CD4-positive, alpha-beta T cell (primary cell): ENCODE data around the gene EDAR. TPM values are rescaled to one million over a fixed set of nuclear protein-coding genes. Genes with fewer than 3 reads are reported as not detected.

ENCODE experiments used
- ATAC-seq: fragments of 200-7000 bp; cut with Tn5 transposase; one replicate; pipeline ENCODE4 v1.10.0; 2022; ENCODE audit warnings: mild to moderate bottlenecking; ENCODE audit not compliant: poor library complexity
- CTCF ChIA-PET: fragments of 350-600 bp; sonication (Branson Sonifier 250); formaldehyde crosslinking; loops from one replicate; lab custom pipeline; 2021; ENCODE audit warnings: antibody characterized with exemption, inconsistent platforms; lab: Charles Lee
- POLR2A ChIA-PET: fragments of 350-600 bp; sonication (Branson Sonifier 250); formaldehyde crosslinking; loops from one replicate; lab custom pipeline; 2021; ENCODE audit warnings: antibody characterized with exemption, inconsistent platforms; lab: Charles Lee
- DNase-seq, 14 experiments: peaks; one replicate each; pipeline ENCODE4 v3.0.0-alpha.2; 2013 to 2020; ENCODE audit warnings: mixed read lengths in 2 of 14
- H3K27ac ChIP-seq, 2 donors: one replicate each; pipeline versions ENCODE4 v1.5.1 to v1.7.0; 2013; ENCODE audit warnings: low read length in 2 of 2, low read depth in 1 of 2, mild to moderate bottlenecking in 1 of 2
- H3K27me3 ChIP-seq, 2 experiments: 1 replicate in 1 of 2; 2 replicates in 1 of 2; pipeline versions ENCODE4 v1.6.1 to v1.7.0; 2013; ENCODE audit warnings: low read length in 2 of 2, control low read depth in 1 of 2, mild to moderate bottlenecking in 1 of 2, moderate library complexity in 1 of 2; ENCODE audit not compliant: insufficient read depth in 2 of 2, control insufficient read depth in 1 of 2
- H3K36me3 ChIP-seq: one replicate; pipeline ENCODE4 v1.6.1; 2013; ENCODE audit warnings: low read length, control low read depth; ENCODE audit not compliant: insufficient read depth
- H3K4me1 ChIP-seq: one replicate; pipeline ENCODE4 v1.6.1; 2013; ENCODE audit warnings: low read length, control low read depth; ENCODE audit not compliant: insufficient read depth
- H3K4me3 ChIP-seq: one replicate; pipeline ENCODE4 v1.5.1; 2013; ENCODE audit warnings: mild to moderate bottlenecking, low read length, moderate library complexity
- H3K9me3 ChIP-seq, 2 experiments: 1 replicate in 1 of 2; 2 replicates in 1 of 2; pipeline versions ENCODE4 v1.6.1 to v1.7.0; 2013; ENCODE audit warnings: low read length in 2 of 2, mild to moderate bottlenecking in 2 of 2, control low read depth in 1 of 2, moderate library complexity in 1 of 2; ENCODE audit not compliant: control insufficient read depth in 1 of 2, insufficient read depth in 1 of 2
- H3K27ac Mint-ChIP-seq: one replicate; pipeline ENCODE4 v1.8.0; 2020; ENCODE audit warnings: mixed read lengths
- H3K27me3 Mint-ChIP-seq: one replicate; pipeline ENCODE4 v1.8.0; 2021; ENCODE audit warnings: mixed read lengths
- H3K36me3 Mint-ChIP-seq: one replicate; pipeline ENCODE4 v1.8.0; 2021; ENCODE audit warnings: low read depth, mixed read lengths
- H3K4me1 Mint-ChIP-seq: one replicate; pipeline ENCODE4 v1.8.0; 2021; ENCODE audit warnings: low read depth, mixed read lengths
- H3K4me3 Mint-ChIP-seq: one replicate; pipeline ENCODE4 v1.8.0; 2020; ENCODE audit warnings: mild to moderate bottlenecking, mixed read lengths
- H3K9me3 Mint-ChIP-seq: one replicate; pipeline ENCODE4 v1.8.0; 2020; ENCODE audit warnings: mixed read lengths
- intact Hi-C, 2 experiments: fragments of 100-400 bp; cut with DNase I in 1 of 2; cut with micrococcal nuclease in 1 of 2; formaldehyde crosslinking; loops; one replicate each; pipeline versions ENCODE4 v1.15.1 to v1.9.0; 2023 to 2025; cut with DNase I, micrococcal nuclease
- total RNA-seq, 174 experiments: library from RNA in 2 of 174; stranded (reverse) in 2 of 174; gene quantifications; one replicate each; pipeline ENCODE4 v1.2.3 and lab custom pipeline; 2021 to 2026
- TF ChIP-seq, protein P1 (sequence below): fragments of 200-600 bp; IDR thresholded peaks from one replicate; pipeline ENCODE4 v1.8.0; 2022; ENCODE audit warnings: antibody characterized with exemption, mild to moderate bottlenecking

EDAR gene
- total RNA-seq, 2 experiments from 2014 or later = 9.4 to 10.3 TPM

DNA sequence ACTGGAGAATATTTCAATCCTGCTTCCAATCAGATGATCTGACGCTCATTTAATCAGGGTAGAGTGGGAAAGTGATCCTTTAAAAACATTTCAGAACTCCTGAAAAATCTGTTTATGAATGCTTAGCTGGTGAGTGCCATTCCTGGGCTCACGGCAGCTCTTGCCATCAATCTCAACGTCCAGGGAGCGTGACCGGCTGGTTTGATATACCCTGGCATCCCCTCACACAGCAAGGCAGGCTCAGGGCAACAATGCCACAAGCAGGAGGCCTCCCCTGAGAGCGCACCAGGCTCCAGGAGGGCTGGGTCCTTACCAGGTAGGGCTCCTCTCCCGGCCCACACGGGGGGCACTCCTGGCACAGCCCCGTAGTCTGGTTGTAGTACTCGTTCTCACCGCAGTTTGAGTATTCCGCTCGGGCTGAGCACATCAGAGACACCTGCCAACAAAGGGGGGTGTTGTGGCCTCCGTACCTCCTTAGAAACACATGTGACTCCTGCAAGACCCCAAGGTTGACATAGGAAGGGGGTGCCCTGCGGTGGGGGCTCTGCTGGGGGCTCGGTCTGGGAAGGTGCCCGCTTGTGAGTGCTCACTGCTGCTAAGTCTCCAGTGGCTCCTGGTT lies 59.1 kb downstream of the EDAR start:
- Histone ChIP-seq H3K9me3 (no peaks in the 10 kb centered on the region), H3K36me3 (no peaks in the 10 kb centered on the region), H3K4me3 (no peak overlapping the region), H3K27me3 (no peaks in the 10 kb centered on the region), H3K4me1 (peaks cover 6% of the 10 kb centered on the region), H3K27ac (no peak overlapping the region)
- Mint-ChIP-seq H3K27me3 (no peaks in the 10 kb centered on the region), H3K27ac (no peak overlapping the region), H3K36me3 (peaks cover 50% of the 10 kb centered on the region), H3K4me3 (no peak overlapping the region), H3K4me1 (peaks cover 20% of the 10 kb centered on the region), H3K9me3 (no peaks in the 10 kb centered on the region)
- TF ChIP-seq, protein P1, sequence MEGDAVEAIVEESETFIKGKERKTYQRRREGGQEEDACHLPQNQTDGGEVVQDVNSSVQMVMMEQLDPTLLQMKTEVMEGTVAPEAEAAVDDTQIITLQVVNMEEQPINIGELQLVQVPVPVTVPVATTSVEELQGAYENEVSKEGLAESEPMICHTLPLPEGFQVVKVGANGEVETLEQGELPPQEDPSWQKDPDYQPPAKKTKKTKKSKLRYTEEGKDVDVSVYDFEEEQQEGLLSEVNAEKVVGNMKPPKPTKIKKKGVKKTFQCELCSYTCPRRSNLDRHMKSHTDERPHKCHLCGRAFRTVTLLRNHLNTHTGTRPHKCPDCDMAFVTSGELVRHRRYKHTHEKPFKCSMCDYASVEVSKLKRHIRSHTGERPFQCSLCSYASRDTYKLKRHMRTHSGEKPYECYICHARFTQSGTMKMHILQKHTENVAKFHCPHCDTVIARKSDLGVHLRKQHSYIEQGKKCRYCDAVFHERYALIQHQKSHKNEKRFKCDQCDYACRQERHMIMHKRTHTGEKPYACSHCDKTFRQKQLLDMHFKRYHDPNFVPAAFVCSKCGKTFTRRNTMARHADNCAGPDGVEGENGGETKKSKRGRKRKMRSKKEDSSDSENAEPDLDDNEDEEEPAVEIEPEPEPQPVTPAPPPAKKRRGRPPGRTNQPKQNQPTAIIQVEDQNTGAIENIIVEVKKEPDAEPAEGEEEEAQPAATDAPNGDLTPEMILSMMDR = no peak
- ATAC-seq (no peak), DNase-seq (no peak)
- ChIA-PET CTCF (interaction anchor here (0.7 to 1.4 kb wide), 2 partner anchors 28 to 58 kb away, joined by 3 to 11 read pairs; no protein-coding TSS in a partner anchor), POLR2A (interaction anchor here (1.3 to 1.5 kb wide), 2 partner anchors 8 to 59 kb away, joined by 4 read pairs; no protein-coding TSS in a partner anchor)
- intact Hi-C loops = loop anchor here in 1 of 2 experiments (5.0 kb wide), 1 partner anchor 197 kb away; the partner anchor contains the start of gene SH3RF3

DNA sequence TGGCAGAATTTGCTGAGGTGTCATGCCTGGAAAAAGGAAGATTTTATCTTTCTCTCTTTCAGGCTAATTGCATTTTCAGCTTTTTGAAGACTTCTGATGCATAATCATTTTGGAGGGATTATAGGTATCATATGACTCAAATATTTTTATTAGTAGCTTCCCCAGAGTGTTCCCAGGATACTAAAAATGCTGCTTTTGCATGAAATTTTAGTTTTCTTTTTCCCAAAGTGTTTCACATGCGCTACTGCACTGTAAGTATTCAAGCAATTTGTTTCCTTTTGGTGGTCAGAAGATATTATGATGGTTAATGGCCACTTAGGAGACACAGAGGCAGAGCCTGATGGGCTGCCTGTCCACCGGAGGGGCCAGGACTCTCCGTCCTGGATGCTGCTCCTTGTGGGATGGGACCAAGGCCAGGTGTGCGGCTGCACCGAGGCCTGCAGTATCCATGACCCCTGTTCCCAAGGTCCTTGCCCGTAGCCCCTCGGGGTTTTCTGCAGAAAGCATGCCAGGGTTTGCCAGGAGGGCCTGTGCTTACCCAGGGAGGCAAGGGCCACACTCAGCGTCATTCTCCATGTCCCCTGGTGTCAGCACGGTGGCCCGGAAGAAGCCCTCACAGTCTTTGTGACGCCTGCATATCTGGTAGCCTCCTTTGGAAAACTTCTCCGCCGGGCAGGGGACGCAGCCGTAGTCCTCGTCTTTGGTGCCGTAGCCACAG lies 60.2 kb downstream of the EDAR start:
- intact Hi-C loops = loop anchor here (1.0 to 5.0 kb wide), 5 partner anchors 58 to 581 kb away; partner anchors contain the start of genes EDAR (in 1 of the 2) and SH3RF3 (in 1 of the 2)
- Mint-ChIP-seq H3K9me3 (no peaks in the 10 kb centered on the region), H3K4me1 (peaks cover 13% of the 10 kb centered on the region), H3K27ac (no peak overlapping the region), H3K27me3 (no peaks in the 10 kb centered on the region), H3K36me3 (peaks cover 55% of the 10 kb centered on the region), H3K4me3 (no peak overlapping the region)
- no peak overlapping the region for H3K27ac ChIP-seq
- no peak for ATAC-seq
- peaks cover 6% of the 10 kb centered on the region for H3K4me1 ChIP-seq
- POLR2A ChIA-PET = interaction anchor here (0.5 to 1.5 kb wide), 6 partner anchors 10 to 555 kb away, joined by 3 to 10 read pairs (median 4); no protein-coding TSS in a partner anchor
- H3K9me3 ChIP-seq = no peaks in the 10 kb centered on the region
- DNase-seq = no peak
- H3K36me3 ChIP-seq = no peaks in the 10 kb centered on the region
- TF ChIP-seq, protein P1 = peak; percentile 47
- H3K4me3 ChIP-seq = no peak overlapping the region
- no peaks in the 10 kb centered on the region for H3K27me3 ChIP-seq
- CTCF ChIA-PET = interaction anchor here (1.4 to 1.7 kb wide), 3 partner anchors 29 to 581 kb away, joined by 3 to 11 read pairs (median 5); no protein-coding TSS in a partner anchor

DNA sequence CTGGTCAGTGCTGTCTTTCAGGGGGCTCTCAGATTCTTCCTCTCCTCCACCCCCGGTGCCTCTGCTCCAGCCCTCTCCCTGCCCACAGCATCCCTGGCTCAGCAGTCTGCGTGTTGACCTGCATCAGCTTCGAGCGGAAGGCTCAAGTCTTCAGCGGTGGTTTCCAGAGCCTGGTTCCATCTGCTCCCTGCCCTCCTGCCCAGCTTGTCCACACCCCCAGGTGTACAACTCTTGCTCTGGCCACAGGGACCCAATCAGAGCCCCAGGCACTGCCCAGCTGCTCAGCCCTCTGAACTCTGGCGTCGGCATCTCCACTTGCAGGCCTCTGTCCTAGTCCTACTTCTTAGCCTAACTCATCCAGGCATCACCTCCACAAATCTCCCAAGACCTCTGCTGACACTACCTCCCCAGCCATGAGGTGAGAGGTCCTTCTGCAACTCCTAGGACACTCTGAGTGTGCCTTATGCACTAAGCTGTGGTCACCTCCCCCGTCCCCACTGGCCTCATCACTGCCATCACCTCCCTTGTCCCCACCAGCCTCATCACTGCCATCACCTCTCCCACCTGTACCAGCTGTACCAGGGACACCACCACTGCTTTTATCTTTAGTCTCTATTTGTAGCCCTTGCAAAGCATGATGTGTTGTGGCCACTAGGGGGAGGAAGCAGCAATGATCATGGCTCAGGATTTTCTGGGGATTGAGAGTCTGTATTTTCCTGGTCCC lies 60.9 kb downstream of the EDAR start:
- POLR2A ChIA-PET = interaction anchor here (0.7 to 1.3 kb wide), 4 partner anchors 39 to 104 kb away, joined by 3 to 10 read pairs (median 4); no protein-coding TSS in a partner anchor
- Mint-ChIP-seq H3K36me3 (peaks cover 60% of the 10 kb centered on the region), H3K27ac (no peak overlapping the region)

More for the DNA sequence above, 60.9 kb downstream of the EDAR start:
- H3K9me3 ChIP-seq = no peaks in the 10 kb centered on the region
- H3K4me1 ChIP-seq = peaks cover 6% of the 10 kb centered on the region
- TF ChIP-seq, protein P1 = peak; percentile 82
- intact Hi-C loops = loop anchor here (1.0 to 5.0 kb wide), 5 partner anchors 59 to 582 kb away; partner anchors contain the start of genes EDAR (in 1 of the 2) and SH3RF3 (in 1 of the 2)
- Mint-ChIP-seq H3K27me3 (no peaks in the 10 kb centered on the region), H3K4me1 (peaks cover 13% of the 10 kb centered on the region), H3K4me3 (no peak overlapping the region), H3K9me3 (no peaks in the 10 kb centered on the region)
- no peak overlapping the region for H3K4me3 ChIP-seq
- no peak overlapping the region for H3K27ac ChIP-seq
- H3K27me3 ChIP-seq = no peaks in the 10 kb centered on the region
- DNase-seq (peak in 13 of 14 experiments; percentile 8 to 72 (median 32)), ATAC-seq (peak; percentile 73)
- CTCF ChIA-PET = interaction anchor here (1.4 to 1.7 kb wide), 3 partner anchors 30 to 582 kb away, joined by 3 to 11 read pairs (median 5); no protein-coding TSS in a partner anchor
- no peaks in the 10 kb centered on the region for H3K36me3 ChIP-seq
